Measurements from ENCODE around the gene P2RY4. TPM values are rescaled to one million over a fixed set of nuclear protein-coding genes. Genes with fewer than 3 reads are reported as not detected.

The P2RY4 gene
- total and polyA plus RNA-seq, 10 of the 15 experiments (the other 5 are each of a cell fraction or from before 2014, with no cell fraction given) = 0.07 to 0.44 (median 0.13) TPM; not detected in 7

DNA sequence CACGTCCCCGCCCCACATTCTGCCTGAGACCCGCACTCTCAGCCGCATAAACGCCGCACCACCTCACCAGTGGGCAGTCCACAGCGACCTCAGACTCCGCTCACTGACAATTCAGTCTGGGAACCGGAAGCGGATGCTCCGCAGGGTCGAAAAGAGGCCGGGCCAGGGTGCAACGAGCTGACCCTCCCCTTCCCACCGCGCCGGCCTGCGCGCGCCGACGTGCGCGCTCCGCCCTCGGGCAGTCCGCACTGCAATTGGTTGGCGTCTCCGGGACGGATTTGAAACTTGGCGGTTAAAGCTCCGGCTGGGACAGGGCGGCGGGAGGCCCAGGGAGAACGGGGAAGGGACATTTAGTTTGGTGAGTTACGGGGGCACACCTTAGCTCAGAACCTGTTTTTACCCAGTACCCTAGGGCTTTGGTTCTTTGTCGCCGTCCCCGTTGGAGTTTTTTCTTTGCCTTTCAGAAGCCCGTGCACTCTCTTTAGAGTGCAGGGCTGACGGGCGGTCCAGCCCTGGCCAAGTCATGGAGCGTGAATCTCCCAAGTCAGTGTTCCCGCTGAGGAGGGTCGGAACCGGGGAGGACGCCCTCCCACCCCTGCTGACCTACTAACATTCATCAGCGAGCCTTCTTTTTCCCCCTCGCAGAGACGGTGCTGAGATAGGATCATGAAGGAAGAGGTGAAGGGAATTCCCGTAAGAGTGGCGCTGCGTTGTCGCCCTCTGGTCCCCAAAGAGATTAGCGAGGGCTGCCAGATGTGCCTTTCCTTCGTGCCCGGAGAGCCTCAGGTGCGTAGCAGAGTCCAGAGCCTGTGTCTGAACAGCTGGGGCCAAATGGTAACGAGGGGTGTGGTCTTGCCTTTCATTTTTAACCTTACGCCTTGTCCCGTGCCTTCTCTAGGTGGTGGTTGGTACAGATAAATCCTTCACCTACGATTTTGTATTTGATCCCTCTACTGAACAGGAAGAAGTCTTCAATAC, 30.1 kb upstream of the P2RY4 start, which contains the start of the genes KIF4A and PDZD11 (continued):
- TF ChIP-seq, protein P1, sequence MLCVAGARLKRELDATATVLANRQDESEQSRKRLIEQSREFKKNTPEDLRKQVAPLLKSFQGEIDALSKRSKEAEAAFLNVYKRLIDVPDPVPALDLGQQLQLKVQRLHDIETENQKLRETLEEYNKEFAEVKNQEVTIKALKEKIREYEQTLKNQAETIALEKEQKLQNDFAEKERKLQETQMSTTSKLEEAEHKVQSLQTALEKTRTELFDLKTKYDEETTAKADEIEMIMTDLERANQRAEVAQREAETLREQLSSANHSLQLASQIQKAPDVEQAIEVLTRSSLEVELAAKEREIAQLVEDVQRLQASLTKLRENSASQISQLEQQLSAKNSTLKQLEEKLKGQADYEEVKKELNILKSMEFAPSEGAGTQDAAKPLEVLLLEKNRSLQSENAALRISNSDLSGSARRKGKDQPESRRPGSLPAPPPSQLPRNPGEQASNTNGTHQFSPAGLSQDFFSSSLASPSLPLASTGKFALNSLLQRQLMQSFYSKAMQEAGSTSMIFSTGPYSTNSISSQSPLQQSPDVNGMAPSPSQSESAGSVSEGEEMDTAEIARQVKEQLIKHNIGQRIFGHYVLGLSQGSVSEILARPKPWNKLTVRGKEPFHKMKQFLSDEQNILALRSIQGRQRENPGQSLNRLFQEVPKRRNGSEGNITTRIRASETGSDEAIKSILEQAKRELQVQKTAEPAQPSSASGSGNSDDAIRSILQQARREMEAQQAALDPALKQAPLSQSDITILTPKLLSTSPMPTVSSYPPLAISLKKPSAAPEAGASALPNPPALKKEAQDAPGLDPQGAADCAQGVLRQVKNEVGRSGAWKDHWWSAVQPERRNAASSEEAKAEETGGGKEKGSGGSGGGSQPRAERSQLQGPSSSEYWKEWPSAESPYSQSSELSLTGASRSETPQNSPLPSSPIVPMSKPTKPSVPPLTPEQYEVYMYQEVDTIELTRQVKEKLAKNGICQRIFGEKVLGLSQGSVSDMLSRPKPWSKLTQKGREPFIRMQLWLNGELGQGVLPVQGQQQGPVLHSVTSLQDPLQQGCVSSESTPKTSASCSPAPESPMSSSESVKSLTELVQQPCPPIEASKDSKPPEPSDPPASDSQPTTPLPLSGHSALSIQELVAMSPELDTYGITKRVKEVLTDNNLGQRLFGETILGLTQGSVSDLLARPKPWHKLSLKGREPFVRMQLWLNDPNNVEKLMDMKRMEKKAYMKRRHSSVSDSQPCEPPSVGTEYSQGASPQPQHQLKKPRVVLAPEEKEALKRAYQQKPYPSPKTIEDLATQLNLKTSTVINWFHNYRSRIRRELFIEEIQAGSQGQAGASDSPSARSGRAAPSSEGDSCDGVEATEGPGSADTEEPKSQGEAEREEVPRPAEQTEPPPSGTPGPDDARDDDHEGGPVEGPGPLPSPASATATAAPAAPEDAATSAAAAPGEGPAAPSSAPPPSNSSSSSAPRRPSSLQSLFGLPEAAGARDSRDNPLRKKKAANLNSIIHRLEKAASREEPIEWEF (IDR thresholded peaks at IDR 0.05; ENCODE audit: insufficient replicate concordance, low read depth, low read length) = no peak
- TF ChIP-seq HCFC1 (IDR thresholded peaks at IDR 0.05; ENCODE audit: low read length) (no peak), BHLHE40 (IDR thresholded peaks at IDR 0.05; ENCODE audit: borderline replicate concordance in 1 of 2, low read depth in 2 of 2, low read length in 1 of 2) (0 out of 4 replicates have a peak, but pooled peaks of 1 of the 2 experiments have one; percentile 6), SPI1 (IDR thresholded peaks at IDR 0.05; ENCODE audit: borderline replicate concordance, insufficient read depth, low read depth, low read length) (no peak), PAX5 (IDR thresholded peaks at IDR 0.05; ENCODE audit: borderline replicate concordance, low read depth, low read length) (no peak), PML (IDR thresholded peaks at IDR 0.05; ENCODE audit: low read length) (peak; percentile 75; the same call in 1 of the 2 replicates), BCLAF1 (IDR thresholded peaks at IDR 0.05) (no peak), POLR2AphosphoS2 (IDR thresholded peaks at IDR 0.05; ENCODE audit: low read depth, low read length) (0 out of 2 replicates have a peak, but pooled peaks have one; percentile 52), MEF2A (IDR thresholded peaks at IDR 0.05; ENCODE audit: insufficient read depth, low read depth, low read length) (no peak), ELK1 (IDR thresholded peaks at IDR 0.05; ENCODE audit: low read depth, low read length) (0 out of 2 replicates have a peak, but pooled peaks have one; percentile 20), GABPA (IDR thresholded peaks at IDR 0.05; ENCODE audit: low read depth) (peak; percentile 81), SREBF2 (IDR thresholded peaks at IDR 0.05; ENCODE audit: low read length) (no peak), POLR2AphosphoS5 (IDR thresholded peaks at IDR 0.05; ENCODE audit: low read length) (peak; percentile 80), NFYB (IDR thresholded peaks at IDR 0.05; ENCODE audit: insufficient read depth, low read depth, low read length) (peak; percentile 79), POLR2A (IDR thresholded peaks at IDR 0.05; ENCODE audit: low read depth, low read length) (peak; percentile 91), CBX3 (IDR thresholded peaks at IDR 0.05; ENCODE audit: borderline replicate concordance, low read depth) (no peak)
- TF ChIP-seq, protein P2, sequence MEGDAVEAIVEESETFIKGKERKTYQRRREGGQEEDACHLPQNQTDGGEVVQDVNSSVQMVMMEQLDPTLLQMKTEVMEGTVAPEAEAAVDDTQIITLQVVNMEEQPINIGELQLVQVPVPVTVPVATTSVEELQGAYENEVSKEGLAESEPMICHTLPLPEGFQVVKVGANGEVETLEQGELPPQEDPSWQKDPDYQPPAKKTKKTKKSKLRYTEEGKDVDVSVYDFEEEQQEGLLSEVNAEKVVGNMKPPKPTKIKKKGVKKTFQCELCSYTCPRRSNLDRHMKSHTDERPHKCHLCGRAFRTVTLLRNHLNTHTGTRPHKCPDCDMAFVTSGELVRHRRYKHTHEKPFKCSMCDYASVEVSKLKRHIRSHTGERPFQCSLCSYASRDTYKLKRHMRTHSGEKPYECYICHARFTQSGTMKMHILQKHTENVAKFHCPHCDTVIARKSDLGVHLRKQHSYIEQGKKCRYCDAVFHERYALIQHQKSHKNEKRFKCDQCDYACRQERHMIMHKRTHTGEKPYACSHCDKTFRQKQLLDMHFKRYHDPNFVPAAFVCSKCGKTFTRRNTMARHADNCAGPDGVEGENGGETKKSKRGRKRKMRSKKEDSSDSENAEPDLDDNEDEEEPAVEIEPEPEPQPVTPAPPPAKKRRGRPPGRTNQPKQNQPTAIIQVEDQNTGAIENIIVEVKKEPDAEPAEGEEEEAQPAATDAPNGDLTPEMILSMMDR (IDR thresholded peaks at IDR 0.05 in 2 of 3, conservative IDR thresholded peaks at IDR 0.05 in 1 of 3; ENCODE audit: control insufficient read depth in 2 of 3, extremely low read depth in 1 of 3, insufficient read depth in 1 of 3, low read depth in 3 of 3, low read length in 3 of 3) = no peak
